Fibroblast of the conjunctiva (primary cell): ENCODE results near the gene CEMIP.
"Not testable (repeated sequence)": the region's sequence is repeated elsewhere in the genome, so short reads cannot be mapped to it uniquely, and the experiment has no call there.

Experiments used
- DNase-seq: peaks from one replicate; pipeline ENCODE4 v3.0.0-alpha.2; 2010; ENCODE audit warnings: low read depth

The CEMIP gene

DNA sequence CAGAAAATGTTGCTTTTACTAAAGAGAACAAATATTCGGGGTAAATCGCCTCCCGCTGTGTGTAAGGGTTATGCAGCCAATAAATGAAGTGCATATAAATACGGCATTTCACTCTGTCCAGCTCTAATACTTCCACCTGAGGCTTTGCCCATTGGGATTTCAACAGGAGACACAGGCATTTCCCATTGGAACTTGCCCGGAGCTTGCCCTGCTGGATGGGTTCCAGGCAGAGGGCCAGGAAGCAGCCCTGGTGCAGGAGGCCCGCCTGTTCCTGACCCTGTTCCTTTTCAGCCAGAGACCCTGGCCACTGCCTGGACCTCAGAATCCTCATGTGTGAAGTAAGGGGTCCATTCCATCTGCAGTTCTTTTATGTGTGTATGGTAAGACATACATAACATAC is 17.4 kb upstream of the CEMIP start:
- DNase-seq = no peak

DNA sequence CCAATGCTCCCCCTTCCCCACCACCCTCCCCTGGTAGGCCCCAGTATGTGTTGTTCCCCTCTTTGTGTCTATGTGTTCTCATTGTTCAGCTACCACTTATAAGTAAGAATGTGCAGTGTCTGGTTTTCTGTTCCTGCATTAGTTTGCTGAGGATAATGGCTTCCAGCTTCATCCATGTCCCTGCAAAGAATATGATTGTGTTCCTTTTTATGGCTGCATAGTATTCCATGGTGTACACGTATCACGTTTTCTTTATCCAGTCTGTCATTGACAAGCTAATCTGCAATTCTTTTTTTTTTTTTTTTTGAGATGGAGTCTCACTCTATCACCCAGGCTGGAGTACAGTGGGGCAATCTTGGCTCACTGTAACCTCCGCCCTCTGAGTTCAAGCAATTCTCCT is 15.9 kb upstream of the CEMIP start:
- DNase-seq = not testable (repeated sequence)

DNA sequence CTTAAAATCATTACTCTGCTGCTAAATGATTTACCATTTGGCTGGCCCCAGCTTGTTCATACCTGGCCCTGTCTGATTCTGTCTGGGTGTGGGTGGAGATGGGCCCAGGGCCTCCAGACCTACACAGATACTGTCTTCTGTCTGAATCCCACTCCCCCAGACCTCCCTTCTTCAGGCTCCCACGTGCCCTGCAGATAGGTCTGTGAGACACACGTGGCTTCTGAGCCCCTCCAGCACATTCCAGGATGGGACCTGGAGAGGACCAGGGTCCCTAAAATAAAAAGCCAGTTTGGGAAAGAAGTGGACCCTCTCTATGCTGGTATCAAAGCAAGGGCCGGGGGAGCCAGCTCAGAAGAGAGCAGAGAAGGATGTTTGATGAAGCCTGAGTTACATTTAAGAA is 14.6 kb upstream of the CEMIP start:
- DNase-seq = no peak

DNA sequence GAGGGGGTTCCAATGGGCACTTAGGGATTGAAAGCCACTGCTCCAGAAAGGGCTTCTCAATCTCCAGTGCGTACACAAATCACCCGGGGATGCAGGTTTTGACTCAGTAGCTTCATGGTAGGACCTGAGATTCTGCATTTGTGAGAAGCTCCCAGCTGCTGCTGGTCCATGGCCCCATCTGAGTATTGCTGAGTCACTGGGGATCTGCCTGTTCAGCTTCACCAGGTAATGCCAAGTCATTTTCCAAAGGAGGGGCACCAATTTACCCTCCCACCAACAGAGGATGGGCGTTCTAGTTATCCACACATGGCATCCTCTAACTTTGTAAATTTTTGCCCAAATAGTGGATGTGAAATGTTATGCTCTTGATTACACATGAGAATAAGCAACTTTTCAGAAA is 12.9 kb upstream of the CEMIP start:
- no peak for DNase-seq

DNA sequence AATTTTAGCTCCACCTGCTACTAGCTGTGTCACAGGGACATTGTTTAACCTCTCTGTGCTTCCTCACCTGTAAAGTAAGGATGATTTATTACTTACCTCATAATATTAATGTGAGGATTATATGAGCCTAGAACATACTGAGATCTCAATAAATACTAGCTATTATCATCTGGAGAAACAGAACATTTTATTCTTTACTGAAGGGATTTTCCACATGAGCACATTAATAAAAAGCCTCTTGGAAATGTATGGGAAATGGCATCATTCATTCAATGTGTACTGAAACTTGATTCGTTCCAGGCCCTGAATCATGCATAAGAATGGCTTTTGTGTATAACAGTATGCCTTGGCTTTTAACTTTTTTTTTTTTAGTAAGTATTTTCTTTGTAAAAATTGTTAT is 11.0 kb upstream of the CEMIP start:
- no peak for DNase-seq

DNA sequence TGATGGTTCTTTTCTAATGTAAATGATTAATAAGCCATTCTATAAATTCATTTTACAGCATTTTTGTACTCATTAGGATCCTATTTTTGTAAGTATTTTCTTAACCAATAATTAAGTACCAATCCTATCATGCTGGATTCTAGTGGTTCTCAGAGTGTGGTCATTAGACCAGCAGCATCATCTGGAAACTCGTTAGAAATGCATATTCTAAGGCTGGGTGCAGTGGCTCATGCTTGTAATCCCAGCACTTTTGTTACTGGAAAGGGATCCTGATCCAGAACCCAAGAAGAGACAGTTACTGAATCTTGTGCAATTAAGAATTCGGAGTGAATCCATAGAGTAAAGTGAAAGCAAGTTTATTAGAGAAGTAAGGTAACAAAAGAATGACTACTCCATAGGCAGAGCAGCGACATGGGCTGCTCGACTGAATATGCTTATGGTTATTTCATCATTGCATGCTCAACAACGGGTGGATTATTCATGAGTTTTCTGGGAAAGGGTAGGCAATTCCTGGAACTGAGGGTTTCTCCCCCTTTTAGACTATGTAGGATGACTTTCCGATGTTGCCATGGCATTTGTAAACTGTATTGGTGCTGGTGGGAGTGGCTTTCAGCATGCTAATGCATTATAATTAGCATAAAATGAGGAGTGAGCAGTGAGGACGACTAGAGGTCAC is 9.9 kb upstream of the CEMIP start:
- no peak for DNase-seq

DNA sequence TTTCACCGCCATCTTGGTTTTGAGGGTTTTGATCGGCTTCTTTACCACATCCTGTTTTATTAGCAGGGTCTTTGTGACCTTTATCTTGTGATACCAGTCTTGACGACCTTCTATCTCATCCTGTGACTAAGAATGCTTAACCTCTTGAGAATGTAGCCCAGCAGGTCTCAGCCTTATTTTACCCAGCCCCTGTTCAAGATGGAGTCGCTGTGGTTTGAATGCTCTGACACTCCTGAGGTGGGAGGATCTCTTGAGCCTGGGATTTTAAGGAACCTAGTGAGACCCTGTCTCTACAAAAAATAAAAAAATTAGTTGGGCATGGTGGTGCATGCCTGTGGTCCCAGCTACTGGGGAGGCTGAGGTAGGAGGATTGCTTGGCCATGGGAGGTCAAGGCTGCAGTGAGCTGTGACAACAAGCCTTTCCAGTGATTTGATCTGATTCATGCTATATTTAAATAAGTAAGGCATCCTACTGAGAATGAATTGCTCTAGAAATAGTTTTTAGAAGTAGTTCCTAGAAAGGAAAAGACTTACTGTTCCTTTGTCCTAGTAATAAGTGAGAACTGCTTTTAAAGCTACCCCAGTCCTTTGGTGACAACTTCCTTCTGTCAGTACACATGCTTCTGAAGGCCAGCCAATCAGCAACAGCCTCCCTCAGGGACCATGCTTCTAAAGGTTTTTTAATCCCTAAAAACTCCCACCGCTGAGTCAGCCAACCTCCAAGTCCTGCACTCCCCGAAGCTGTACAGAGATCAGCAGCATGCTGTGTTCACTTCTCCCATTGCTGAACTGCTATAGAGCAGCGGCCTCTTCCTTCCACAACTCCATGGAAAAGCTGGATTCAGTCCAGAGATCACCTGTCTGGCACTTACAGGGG is 9.1 kb upstream of the CEMIP start:
- no peak for DNase-seq

DNA sequence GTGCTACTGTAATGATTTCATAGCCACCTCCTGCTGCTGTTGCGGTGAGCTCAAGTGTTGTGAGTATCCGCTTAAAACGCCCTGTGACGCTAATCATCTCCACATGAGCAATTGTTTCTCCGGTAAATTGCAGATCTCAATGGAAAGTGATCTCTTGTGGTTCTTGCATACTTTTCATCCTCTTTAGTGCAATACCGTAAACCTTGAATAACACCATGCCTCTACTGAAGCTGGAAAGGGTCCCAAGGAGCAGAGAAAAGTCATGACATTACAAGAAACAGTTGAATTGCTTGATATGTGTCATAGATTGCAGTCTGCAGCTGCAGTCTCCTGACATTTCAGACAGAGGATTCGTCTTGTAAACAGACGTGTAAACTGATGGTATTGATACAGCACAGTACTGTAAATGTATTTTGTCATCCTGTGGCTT is 6.0 kb upstream of the CEMIP start:
- DNase-seq = peak; percentile 53

DNA sequence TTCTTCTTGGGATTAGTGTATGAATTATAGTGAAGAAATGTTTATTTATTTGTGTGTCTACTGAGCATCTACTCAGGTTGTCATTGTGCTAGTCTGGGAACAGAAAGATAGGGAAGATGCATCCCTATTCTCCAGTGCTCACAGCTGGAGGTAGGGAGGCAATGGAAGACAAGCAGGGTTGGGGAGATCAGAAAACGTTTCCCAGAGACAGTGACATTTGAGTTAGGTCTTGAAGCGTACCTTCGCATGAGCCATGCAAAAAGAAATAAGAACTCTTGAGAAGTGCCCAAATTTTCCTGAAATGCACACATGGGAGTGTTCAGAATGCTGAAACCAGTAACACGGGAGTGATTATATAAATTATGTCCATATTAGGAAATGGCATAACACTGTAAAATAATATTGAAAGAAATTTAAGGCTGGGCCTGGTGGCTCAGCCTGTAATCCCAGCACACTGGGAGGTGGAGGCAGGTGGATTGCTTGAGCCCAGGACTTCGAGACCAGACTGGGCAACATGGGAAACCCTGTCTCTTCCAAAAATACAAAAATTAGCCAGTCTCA is 5.3 kb upstream of the CEMIP start:
- no peak for DNase-seq

DNA sequence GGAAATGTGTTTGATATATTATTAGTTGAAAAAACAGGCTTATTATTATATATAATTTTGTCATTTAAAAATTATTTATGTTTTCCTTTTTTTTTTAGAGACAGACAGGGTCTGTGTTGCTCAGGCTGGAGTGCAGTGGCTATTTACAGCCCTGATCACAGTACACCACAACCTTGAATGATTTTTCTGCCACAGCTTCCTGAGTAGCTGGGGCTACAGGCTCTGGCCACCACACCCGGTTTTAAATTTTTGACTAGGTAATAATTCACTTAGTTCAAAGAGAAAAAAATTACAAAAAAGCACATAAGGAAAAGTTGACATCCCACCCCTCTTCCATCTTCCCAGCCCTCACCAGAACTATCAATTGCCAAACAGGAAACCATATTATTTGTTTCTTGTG is 4.7 kb upstream of the CEMIP start:
- no peak for DNase-seq

DNA sequence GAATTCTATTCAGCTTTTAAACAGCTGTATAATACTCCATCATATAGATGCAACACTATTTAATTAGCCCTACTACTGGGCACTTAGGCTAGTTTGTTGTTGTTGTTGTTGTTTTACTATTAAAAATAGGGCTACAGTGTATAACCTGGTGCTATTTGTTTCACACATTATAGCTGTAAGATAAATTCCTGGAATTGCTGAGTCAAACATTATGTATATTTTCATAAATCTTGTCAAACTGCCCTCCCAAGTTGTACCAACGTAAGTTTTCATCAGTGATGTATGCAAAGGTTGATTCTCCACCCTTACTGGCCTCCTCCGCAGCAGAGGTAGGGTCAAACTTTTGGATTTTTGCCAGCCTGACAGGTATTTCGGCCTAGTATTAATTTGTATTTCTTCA is 3.8 kb upstream of the CEMIP start:
- DNase-seq = no peak

DNA sequence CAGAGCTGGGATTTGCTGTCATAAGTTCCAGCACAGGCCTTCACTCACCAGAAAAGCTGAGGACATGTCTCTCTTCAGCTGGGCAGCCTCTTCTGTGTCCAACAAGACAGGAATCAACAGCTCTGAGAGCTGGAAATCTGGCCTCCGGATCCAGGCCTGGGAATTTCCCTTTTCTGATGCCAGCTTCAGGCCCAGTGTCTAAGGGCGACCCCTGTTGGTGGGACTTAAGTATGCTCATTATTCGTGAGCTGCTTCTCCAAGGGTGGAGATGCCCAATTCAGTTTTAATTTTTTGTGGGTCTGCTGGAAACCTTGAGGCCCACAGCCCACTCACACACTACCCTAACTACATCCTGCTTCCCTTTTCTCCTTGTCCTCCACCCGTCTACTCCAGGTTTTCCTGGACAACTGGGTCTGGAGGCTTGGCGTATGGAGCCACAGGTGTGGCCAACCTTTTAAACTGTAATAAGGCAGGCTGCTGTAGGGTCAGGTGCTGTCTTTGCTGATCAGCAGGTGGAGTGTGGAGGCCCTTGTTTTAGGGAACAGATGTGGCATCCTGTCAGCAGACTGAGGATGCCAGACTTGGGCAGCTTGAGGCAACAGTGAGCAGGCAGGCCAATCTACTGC is 2.6 kb upstream of the CEMIP start:
- peak; percentile 59 for DNase-seq

DNA sequence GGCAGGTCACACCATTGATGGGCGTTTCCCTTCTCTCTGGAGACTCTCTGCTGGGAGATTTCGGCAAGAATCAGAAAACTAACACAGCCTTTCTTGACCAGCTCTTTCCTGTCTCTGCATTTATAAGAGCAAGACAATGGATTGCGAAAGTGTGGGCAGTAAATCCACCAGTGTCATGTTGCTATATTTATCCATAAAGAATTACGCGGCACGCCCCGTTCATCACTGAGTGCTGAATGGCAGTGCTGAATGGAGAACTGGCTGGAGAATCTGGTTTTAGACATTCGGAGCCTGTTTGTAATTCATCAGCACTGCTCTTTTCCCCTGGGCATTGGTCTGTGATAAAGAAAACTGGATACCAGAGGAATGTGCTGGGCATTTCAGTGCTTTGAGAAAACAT is 2.0 kb upstream of the CEMIP start:
- peak; percentile 80 for DNase-seq

DNA sequence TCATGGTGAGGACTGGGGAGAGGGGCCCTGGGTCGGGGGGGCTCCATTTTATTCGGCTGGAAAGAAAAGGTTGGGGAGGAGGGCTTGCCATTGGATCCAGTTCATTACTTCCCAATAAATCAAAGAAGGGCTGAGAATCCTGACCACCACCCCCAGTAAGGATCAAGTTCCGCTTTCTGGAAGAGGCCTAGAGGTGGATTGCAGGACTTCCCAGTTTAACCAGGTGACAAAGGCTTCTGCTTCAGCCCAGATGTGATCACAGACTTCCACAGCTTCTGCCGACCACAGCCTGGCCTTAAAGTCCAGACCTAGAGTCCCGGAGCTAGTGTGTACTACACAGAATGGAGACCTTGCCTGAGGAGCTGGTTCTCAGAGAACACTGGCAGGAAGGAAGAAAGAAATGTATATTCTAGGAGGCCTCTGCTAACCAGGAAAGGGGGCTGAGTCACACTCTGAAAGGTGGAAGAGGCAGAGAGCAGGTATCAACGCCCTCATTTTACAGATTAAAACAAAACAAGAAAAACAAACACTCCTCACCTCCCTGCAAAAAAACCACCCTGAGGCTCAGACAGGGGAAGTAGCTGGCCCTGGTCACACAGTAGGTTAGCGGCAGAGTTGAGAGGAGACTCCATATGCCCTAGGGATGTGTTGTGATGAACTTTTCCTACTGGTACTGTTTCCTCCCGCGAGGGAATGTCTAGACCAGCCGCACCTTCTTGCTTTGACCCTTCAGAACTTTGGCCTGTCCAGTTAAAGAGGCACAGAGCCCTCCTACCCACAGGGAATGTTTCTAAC is 1.1 kb upstream of the CEMIP start:
- DNase-seq = no peak

DNA sequence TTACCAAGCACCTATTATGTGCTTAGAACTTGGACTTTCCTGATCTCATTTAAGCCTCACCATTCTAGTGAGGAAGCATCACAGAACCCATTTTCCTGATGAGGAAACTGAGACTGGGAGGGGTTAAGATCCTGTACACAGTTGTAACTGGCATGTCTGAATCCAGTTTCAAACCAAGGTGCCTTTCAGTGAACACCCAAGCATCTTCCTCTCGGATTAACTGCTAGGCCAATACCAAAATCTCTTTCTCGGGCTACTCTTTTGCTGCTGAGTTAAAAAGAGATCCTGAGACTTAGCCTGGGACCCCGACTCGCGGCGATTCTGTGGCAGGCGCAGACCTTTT is 578 bp upstream of the CEMIP start:
- no peak for DNase-seq

DNA sequence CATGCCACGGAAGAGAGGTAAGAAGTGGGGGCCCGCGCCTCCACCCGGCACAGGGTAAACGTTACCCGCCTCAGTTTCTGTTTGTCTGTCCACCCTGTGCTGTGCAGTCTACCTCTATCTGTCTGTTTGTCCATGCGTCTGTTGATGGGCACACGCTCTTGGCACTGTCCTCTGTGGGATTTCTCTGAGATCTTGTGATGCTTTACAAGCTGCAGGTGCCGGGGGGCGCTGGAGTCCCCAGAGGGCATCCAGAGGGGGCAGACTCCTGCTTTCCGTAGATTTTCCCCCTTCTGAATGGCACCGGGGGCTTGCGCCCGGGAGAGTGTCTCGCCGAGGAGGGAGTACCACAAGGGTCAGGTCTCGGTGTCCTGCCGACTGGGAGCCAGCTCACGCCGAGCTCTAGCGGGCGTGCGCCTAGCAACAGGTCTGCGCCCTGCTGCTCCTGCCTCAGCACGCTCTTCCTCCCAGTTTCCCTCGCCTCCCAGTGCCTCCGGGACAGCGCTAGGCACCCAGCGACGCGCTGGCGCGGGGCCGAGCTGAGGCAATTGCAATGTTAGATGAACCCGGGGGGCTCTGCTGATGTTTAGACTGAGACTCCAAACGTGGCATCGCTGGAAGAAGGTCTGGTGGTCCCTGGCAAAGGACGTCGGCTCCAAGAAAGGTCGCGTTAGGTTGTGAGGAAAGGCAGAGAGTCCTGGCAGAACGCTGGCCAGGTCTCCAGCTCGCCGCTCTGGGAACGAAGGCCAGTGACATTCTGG is 667 bp downstream of the CEMIP start:
- no peak for DNase-seq

DNA sequence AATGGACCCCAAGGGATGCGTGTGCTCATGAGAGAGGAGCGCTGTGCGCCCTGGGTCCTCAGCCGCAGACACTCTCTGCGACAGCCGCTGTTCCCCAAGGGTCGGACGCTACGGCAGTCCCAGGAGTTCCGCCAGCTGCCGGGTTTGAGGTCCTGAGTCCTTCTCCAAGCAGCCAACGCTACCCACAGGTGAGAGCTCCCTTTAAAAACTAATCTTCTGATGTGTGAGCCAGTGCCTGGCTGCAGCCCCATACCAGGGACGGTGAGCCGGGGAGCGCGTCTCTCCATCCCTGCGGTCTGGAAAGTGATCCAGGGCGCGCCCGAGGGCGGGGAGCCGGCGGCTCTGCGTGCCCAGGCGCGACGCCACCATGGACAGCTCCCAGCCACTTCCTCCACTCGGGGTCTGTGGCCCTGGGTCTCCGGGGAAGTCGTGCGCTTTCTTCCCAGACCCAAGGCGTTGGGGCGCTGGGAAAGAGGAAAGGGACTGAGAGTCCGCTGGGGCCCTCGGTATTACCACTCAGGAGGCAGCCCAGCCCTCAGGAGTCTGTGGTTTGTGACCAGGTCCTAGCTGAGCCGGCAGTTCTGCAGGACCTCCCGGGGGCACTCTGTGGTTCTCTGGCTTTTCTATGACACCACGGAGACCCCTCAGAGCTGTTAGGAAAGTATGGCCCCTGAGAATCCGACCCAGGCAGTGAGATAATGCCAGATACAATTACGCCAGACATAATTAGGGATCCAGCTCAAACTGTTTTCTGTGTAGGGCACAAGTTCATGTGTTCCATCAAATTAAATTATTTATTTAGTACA is 1.4 kb downstream of the CEMIP start:
- DNase-seq = no peak

DNA sequence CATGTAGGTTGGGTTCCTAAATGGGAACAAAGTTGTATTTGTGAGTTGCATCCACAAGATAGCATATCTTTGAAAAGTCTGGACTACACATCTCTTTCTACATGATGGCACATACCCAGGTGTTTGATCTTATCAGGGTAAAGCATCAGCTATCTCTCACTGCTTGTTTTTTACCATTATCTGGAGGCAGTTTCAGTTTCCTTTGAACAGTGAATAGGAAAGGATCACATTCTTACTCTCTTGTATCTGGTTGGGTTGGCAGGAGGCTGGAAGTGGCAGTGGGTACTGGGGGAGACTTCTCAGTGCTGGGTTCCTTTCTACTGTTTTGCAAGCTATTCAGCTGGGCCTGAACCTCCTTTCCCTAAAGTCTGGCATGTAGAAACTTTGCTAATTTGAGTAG is 4.1 kb downstream of the CEMIP start:
- no peak for DNase-seq

DNA sequence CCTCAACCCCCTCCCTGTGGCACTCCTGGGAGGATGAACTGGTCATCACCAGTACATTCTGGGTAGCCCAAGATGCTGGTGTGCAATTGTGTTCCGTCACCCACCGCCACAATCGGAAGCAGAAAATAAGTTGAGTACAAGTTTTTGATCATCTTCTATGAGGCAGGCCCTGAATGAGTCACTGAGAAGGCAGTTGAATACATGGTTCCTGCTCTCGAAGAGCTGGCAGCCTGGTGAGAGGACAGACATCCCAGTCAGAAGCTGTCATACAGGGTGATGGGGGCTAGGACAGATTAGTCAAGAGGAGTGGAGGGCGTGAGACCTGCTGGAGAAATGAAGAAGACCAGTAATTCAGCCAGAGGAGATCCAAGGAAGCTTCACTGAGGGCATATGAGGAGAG is 6.2 kb downstream of the CEMIP start:
- no peak for DNase-seq

DNA sequence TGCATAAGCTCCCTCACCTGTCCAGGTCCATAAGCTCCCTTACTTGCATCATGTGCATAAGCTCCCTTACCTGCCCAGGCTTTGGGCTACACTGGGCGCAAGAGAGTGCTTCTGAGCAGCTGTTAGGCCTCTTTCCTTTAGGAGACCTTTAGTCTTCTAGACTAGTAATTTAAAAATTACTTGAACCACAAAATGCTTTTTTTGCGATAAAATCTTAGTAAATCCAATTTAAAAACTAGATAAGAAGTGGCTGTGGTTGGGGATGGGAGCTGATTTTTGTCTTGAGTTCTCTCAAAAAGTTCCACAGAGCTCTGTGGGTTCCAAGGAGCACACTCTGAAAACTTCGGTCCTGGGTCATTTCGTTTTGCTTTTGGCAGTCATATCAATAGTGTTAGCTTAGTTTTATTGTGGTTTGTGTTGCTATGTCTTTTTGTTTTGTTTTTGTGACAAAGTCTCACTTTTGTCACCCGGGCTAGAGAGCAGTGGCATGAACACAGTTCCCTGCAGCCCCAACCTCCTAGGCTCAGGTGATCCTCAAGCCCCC is 6.7 kb downstream of the CEMIP start:
- no peak for DNase-seq
